Caco-2 (cell line): ENCODE measurements around the gene C10orf143. TPM values are rescaled to one million over a fixed set of nuclear protein-coding genes. Genes with fewer than 3 reads are reported as not detected.

Source experiments
- BruUV-seq: library from RNA; stranded (reverse); fragments of 400-500 nt; replicated peaks from 2 replicates; lab custom pipeline; 2021; lab: Mats Ljungman, UMichigan
- CTCF ChIA-PET: fragments of 300-600 bp; sonication (Branson Sonifier 250); formaldehyde crosslinking; loops from one replicate; lab custom pipeline; 2022; ENCODE audit warnings: antibody characterized with exemption; lab: Charles Lee
- POLR2A ChIA-PET: fragments of 300-600 bp; sonication (Branson Sonifier 250); formaldehyde crosslinking; loops from one replicate; lab custom pipeline; 2022; ENCODE audit warnings: antibody characterized with exemption; lab: Charles Lee
- DNase-seq, 2 experiments: peaks; one replicate each; pipeline versions ENCODE4 v3.0.0 to v3.0.0-alpha.2; 2020 to 2022
- H3K27me3 ChIP-seq: replicated peaks from 2 replicates; pipeline ENCODE4 v1.6.0; 2011; ENCODE audit warnings: low read length; ENCODE audit not compliant: control insufficient read depth, insufficient read depth
- H3K36me3 ChIP-seq: 2 replicates; pipeline ENCODE4 v1.5.1; 2011; ENCODE audit warnings: low read length; ENCODE audit not compliant: control insufficient read depth, insufficient read depth
- H3K4me1 ChIP-seq: fragments of 250-450 bp; sonication (Bioruptor Pico); 2 replicates; pipeline ENCODE4 v1.5.1; 2020; ENCODE audit warnings: mild to moderate bottlenecking
- H3K4me3 ChIP-seq: 2 replicates; pipeline ENCODE4 v1.5.1; 2011; ENCODE audit warnings: low read depth, mild to moderate bottlenecking, control low read depth, low read length
- H3K9me3 ChIP-seq: fragments of 250-450 bp; sonication (Bioruptor Pico); 2 replicates; pipeline ENCODE4 v1.5.1; 2020; ENCODE audit warnings: mild to moderate bottlenecking, moderate library complexity
- H3K27ac Mint-ChIP-seq: one replicate; pipeline ENCODE4 v1.8.0; 2022; ENCODE audit warnings: mixed read lengths; ENCODE audit not compliant: unreplicated experiment
- H3K27me3 Mint-ChIP-seq: one replicate; pipeline ENCODE4 v1.8.0; 2022; ENCODE audit warnings: mixed read lengths; ENCODE audit not compliant: insufficient read depth, unreplicated experiment
- H3K36me3 Mint-ChIP-seq: one replicate; pipeline ENCODE4 v1.8.0; 2022; ENCODE audit warnings: mild to moderate bottlenecking, mixed read lengths; ENCODE audit not compliant: insufficient read depth, unreplicated experiment
- H3K4me1 Mint-ChIP-seq: one replicate; pipeline ENCODE4 v1.8.0; 2022; ENCODE audit warnings: low read depth, mixed read lengths; ENCODE audit not compliant: unreplicated experiment
- H3K4me3 Mint-ChIP-seq: one replicate; pipeline ENCODE4 v1.8.0; 2022; ENCODE audit warnings: mild to moderate bottlenecking, moderate library complexity, mixed read lengths; ENCODE audit not compliant: unreplicated experiment
- H3K9me3 Mint-ChIP-seq: one replicate; pipeline ENCODE4 v1.8.0; 2022; ENCODE audit warnings: mixed read lengths; ENCODE audit not compliant: unreplicated experiment
- intact Hi-C: fragments of 100-400 bp; cut with micrococcal nuclease; formaldehyde crosslinking; loops from one replicate; pipeline ENCODE4 v1.10.0; 2022; ENCODE audit not compliant: unreplicated experiment
- total RNA-seq: library from RNA; stranded (reverse); gene quantifications from 2 replicates; pipeline ENCODE4 v1.2.3, GENCODE V29; 2022
- TF ChIP-seq, protein P1 (sequence below), 2 experiments: fragments of 200-600 bp in 1 of 2; IDR thresholded peaks; 1 replicate in 1 of 2; 2 replicates in 1 of 2; pipeline versions ENCODE4 v1.5.1 to v1.8.0; 2011 to 2022; ENCODE audit warnings: antibody characterized with exemption in 1 of 2, control low read depth in 1 of 2, inconsistent platforms in 1 of 2, low read depth in 1 of 2, low read length in 1 of 2, mild to moderate bottlenecking in 1 of 2, moderate library complexity in 1 of 2; ENCODE audit not compliant: insufficient read depth in 1 of 2, severe bottlenecking in 1 of 2, unreplicated experiment in 1 of 2

Gene C10orf143
- total RNA-seq, 1 experiment from 2014 or later, result 0.54 TPM

DNA sequence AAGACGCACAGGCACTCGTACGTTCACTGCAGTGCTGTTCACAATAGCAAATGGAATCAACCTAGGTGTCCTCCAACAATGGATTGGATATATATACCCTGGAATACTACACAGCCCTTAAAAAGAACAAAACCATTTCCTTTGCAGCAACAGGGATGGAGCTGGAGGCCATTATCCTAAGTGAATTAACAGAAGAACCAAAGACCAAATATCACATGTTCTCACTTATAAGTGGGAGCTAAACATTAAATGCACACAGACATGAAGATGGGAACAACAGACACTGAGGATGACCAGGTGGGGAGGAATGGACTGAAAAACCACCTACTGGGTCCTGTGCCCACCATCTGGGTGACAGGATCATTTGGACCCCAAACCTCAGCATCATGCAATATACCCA is 94.5 kb downstream of the C10orf143 start:
- Histone ChIP-seq H3K36me3 (no peaks in the 10 kb centered on the region), H3K4me1 (no peaks in the 10 kb centered on the region), H3K9me3 (no peaks in the 10 kb centered on the region), H3K27me3 (no peaks in the 10 kb centered on the region), H3K4me3 (no peak overlapping the region)
- intact Hi-C loops, result no loop called here
- no peak overlapping the region for H3K4me3 Mint-ChIP-seq
- ChIA-PET CTCF (no interaction called here), POLR2A (no interaction called here)
- no peaks in the 10 kb centered on the region for H3K4me1 Mint-ChIP-seq
- no peak for DNase-seq
- H3K9me3 Mint-ChIP-seq, result no peaks in the 10 kb centered on the region
- BruUV-seq, result no TSS peak
- H3K27me3 Mint-ChIP-seq, result peaks cover 26% of the 10 kb centered on the region
- TF ChIP-seq, protein P1, sequence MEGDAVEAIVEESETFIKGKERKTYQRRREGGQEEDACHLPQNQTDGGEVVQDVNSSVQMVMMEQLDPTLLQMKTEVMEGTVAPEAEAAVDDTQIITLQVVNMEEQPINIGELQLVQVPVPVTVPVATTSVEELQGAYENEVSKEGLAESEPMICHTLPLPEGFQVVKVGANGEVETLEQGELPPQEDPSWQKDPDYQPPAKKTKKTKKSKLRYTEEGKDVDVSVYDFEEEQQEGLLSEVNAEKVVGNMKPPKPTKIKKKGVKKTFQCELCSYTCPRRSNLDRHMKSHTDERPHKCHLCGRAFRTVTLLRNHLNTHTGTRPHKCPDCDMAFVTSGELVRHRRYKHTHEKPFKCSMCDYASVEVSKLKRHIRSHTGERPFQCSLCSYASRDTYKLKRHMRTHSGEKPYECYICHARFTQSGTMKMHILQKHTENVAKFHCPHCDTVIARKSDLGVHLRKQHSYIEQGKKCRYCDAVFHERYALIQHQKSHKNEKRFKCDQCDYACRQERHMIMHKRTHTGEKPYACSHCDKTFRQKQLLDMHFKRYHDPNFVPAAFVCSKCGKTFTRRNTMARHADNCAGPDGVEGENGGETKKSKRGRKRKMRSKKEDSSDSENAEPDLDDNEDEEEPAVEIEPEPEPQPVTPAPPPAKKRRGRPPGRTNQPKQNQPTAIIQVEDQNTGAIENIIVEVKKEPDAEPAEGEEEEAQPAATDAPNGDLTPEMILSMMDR (IDR thresholded peaks at IDR 0.05; ENCODE audit: insufficient read depth in 1 of 2, low read depth in 1 of 2, low read length in 1 of 2, severe bottlenecking in 1 of 2, unreplicated experiment in 1 of 2), result no peak
- no peak overlapping the region for H3K27ac Mint-ChIP-seq
- no peaks in the 10 kb centered on the region for H3K36me3 Mint-ChIP-seq

GRCh38 chr10:130015075-130015695 is 95.4 kb downstream of the C10orf143 start:
- H3K27me3 ChIP-seq, result no peaks in the 10 kb centered on the region
- H3K9me3 ChIP-seq, result no peaks in the 10 kb centered on the region
- Mint-ChIP-seq H3K4me1 (no peaks in the 10 kb centered on the region), H3K9me3 (no peaks in the 10 kb centered on the region), H3K27ac (no peak overlapping the region), H3K27me3 (peaks cover 26% of the 10 kb centered on the region), H3K36me3 (no peaks in the 10 kb centered on the region), H3K4me3 (no peak overlapping the region)
- intact Hi-C loops, result no loop called here
- no peak for DNase-seq
- no TSS peak for BruUV-seq
- no peak overlapping the region for H3K4me3 ChIP-seq
- POLR2A ChIA-PET, result no interaction called here
- no peaks in the 10 kb centered on the region for H3K36me3 ChIP-seq
- CTCF ChIA-PET, result no interaction called here
- no peaks in the 10 kb centered on the region for H3K4me1 ChIP-seq
- TF ChIP-seq, protein P1 (IDR thresholded peaks at IDR 0.05; ENCODE audit: insufficient read depth in 1 of 2, low read depth in 1 of 2, low read length in 1 of 2, severe bottlenecking in 1 of 2, unreplicated experiment in 1 of 2), result no peak

DNA sequence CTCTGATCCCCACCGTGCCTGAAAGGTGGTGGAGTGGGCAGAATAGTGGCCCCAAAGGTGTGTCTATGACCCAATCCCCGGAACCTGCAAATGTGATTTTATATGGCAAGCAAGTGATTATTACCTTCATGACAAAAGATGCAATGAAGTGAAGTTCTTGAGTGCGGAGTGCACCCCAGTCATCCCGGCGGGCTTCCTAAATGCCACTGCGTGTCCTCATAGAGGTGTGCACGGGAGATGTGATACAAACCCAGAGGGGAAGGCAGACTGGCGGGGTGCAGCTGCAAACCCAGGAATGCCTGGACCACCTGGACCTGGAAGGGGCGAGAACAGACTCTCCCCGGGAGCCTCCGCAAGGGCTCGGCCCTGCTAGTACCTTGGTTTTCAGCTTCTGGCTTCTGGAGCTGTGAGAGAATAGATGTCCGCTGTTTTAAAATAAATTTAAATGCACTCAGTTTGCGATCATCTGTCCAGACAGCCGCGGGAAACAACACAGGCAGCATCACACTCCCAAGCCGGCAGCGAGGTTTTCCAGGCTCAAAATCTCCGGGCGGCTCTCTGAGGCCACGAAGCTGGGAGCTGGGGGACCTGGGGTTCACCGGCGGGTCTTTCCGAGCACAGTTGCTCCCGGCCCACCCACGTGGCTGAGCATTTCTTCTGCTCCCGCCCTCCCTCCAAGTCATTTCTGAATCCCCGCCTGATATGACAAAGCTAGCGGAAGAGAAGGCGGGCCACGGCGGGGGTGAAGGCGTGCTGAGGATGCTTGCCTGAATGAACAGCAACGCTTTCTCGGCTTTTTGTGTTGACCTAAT is 96.2 kb downstream of the C10orf143 start:
- DNase-seq, result no peak
- no peaks in the 10 kb centered on the region for H3K4me1 ChIP-seq
- ChIA-PET CTCF (no interaction called here), POLR2A (no interaction called here)
- Mint-ChIP-seq H3K4me3 (no peak overlapping the region), H3K27me3 (peaks cover 29% of the 10 kb centered on the region), H3K9me3 (no peaks in the 10 kb centered on the region), H3K27ac (no peak overlapping the region), H3K36me3 (no peaks in the 10 kb centered on the region), H3K4me1 (no peaks in the 10 kb centered on the region)
- no TSS peak for BruUV-seq
- H3K4me3 ChIP-seq, result no peak overlapping the region
- H3K27me3 ChIP-seq, result no peaks in the 10 kb centered on the region
- H3K36me3 ChIP-seq, result no peaks in the 10 kb centered on the region
- H3K9me3 ChIP-seq, result no peaks in the 10 kb centered on the region
- intact Hi-C loops, result no loop called here
- TF ChIP-seq, protein P1 (IDR thresholded peaks at IDR 0.05; ENCODE audit: insufficient read depth in 1 of 2, low read depth in 1 of 2, low read length in 1 of 2, severe bottlenecking in 1 of 2, unreplicated experiment in 1 of 2), result no peak

Other genes starting within 250 kb of the C10orf143 start
- 0.63 and 0.79 TPM in 2 replicates for gene EBF3, start 146.6 kb downstream of the C10orf143 start, total RNA-seq
- 191 and 195 TPM in 2 replicates for gene GLRX3, start 25.6 kb upstream of the C10orf143 start, total RNA-seq